Adrenal gland (tissue), 5 donors: Measurements from ENCODE around the gene RBL2.

Experiments
- CTCF ChIP-seq, 6 experiments: fragments of 450-650 bp in 4 of 6; fragments of 200-600 bp in 2 of 6; sonication (generic) in 1 of 6; IDR thresholded peaks; 1 replicate in 5 of 6; 2 replicates in 1 of 6; pipeline versions ENCODE4 v1.5.1 to v1.8.0; 2016 to 2021; ENCODE audit warnings: antibody characterized with exemption in 6 of 6, mild to moderate bottlenecking in 2 of 6, moderate library complexity in 1 of 6
- POLR2A ChIP-seq, 2 donors: fragments of 450-650 bp; IDR thresholded peaks; one replicate each; pipeline ENCODE4 v1.6.1; 2017; ENCODE audit warnings: antibody characterized with exemption in 2 of 2, mild to moderate bottlenecking in 2 of 2, moderate library complexity in 1 of 2
- donor health status: DM: no; HTN: no; CAD: no.

GRCh38 chr16:53429221-53429943, 4.9 kb upstream of the RBL2 start:
- TF ChIP-seq CTCF (IDR thresholded peaks at IDR 0.05): no peak
- TF ChIP-seq POLR2A (IDR thresholded peaks at IDR 0.05): no peak
